HL-60 (cell line): ENCODE measurements around the gene CHSY1.
A peak's percentile ranks its signal among the peaks of the same experiment; 100 is the strongest.

Experiments used
- DNase-seq, 2 experiments: peaks; one replicate each; pipeline ENCODE4 v3.0.0-alpha.2; 2010 to 2020; ENCODE audit warnings: low read depth in 1 of 2, low spot score in 1 of 2
- H3K27ac ChIP-seq: fragments of 250-450 bp; sonication (Bioruptor Pico); replicated peaks from 2 replicates; pipeline ENCODE4 v1.5.1; 2020; ENCODE audit warnings: mild to moderate bottlenecking, moderate library complexity
- H3K27me3 ChIP-seq: fragments of 250-450 bp; sonication (Bioruptor Pico); 2 replicates; pipeline ENCODE4 v1.5.1; 2021; ENCODE audit warnings: mild to moderate bottlenecking, moderate library complexity; ENCODE audit not compliant: insufficient read depth, poor library complexity, severe bottlenecking
- H3K4me3 ChIP-seq: replicated peaks from 2 replicates; pipeline ENCODE4 v1.5.1; 2011; ENCODE audit warnings: mild to moderate bottlenecking, control low read depth, low read length; ENCODE audit not compliant: insufficient read depth
- CTCF ChIP-seq: IDR thresholded peaks from one replicate; pipeline ENCODE4 v1.5.1; 2011; ENCODE audit warnings: low read length, control low read depth, inconsistent platforms; ENCODE audit not compliant: insufficient read depth
- GABPA ChIP-seq: IDR thresholded peaks from 2 replicates; pipeline ENCODE4 v1.6.1; 2012; ENCODE audit warnings: low read depth
- POLR2AphosphoS5 ChIP-seq: IDR thresholded peaks from 2 replicates; pipeline ENCODE4 v1.6.1; 2012; ENCODE audit warnings: low read depth
- REST ChIP-seq: IDR thresholded peaks from 2 replicates; pipeline ENCODE4 v1.6.1; 2012; ENCODE audit warnings: low read depth; ENCODE audit not compliant: insufficient replicate concordance
- SPI1 ChIP-seq: IDR thresholded peaks from 2 replicates; pipeline ENCODE4 v1.6.1; 2012; ENCODE audit warnings: low read depth, mild to moderate bottlenecking, borderline replicate concordance

CHSY1 gene

GRCh38 chr15:101207867-101208288, 44.0 kb downstream of the CHSY1 start:
- peak; percentile 91 to 94 for DNase-seq
- peak overlapping the region; percentile 86 for H3K27ac ChIP-seq
- TF ChIP-seq SPI1 (peak; percentile 49; the same call in 1 of the 2 replicates), CTCF (no peak), REST (peak; percentile 23), GABPA (no peak), POLR2AphosphoS5 (peak; percentile 89)
- no peaks in the 10 kb centered on the region for H3K27me3 ChIP-seq
- 0 out of 2 replicates have a peak overlapping the region, but pooled peaks have one; percentile 9 for H3K4me3 ChIP-seq

GRCh38 chr15:101206176-101206591, 45.7 kb downstream of the CHSY1 start:
- no peaks in the 10 kb centered on the region for H3K27me3 ChIP-seq
- no peak overlapping the region for H3K4me3 ChIP-seq
- no peak for TF ChIP-seq POLR2AphosphoS5
- peak overlapping the region; percentile 86 for H3K27ac ChIP-seq
- peak in 1 of 2 experiments; percentile 34 for DNase-seq

- Histone ChIP-seq H3K27ac (peak overlapping the region; percentile 46), H3K4me3 (no peak overlapping the region), H3K27me3 (no peaks in the 10 kb centered on the region)
- DNase-seq: peak in 1 of 2 experiments; percentile 28
- TF ChIP-seq POLR2AphosphoS5 (no peak), CTCF (no peak), SPI1 (no peak), GABPA (no peak), REST (no peak)
Measured at GRCh38 chr15:101204739-101205535, 46.9 kb downstream of the CHSY1 start.

- TF ChIP-seq REST: no peak
- TF ChIP-seq POLR2AphosphoS5: no peak
- peak in 1 of 2 experiments; percentile 28 for DNase-seq
- H3K27ac ChIP-seq: peak overlapping the region; percentile 46
Measured at GRCh38 chr15:101203607-101204189, 48.1 kb downstream of the CHSY1 start.

More at GRCh38 chr15:101203607-101204189, 48.1 kb downstream of the CHSY1 start:
- Histone ChIP-seq H3K27me3 (no peaks in the 10 kb centered on the region), H3K4me3 (no peak overlapping the region)
